GM23338 (cell line): ENCODE data around the gene HMGCL. TPM values are rescaled to one million over a fixed set of nuclear protein-coding genes. Genes with fewer than 3 reads are reported as not detected.
A peak's percentile ranks its signal among the peaks of the same experiment; 100 is the strongest.

Source experiments
- ATAC-seq: fragments of 200-7000 bp; cut with Tn5 transposase; 3 replicates; pipeline ENCODE4 v1.9.1; 2020
- DNase-seq: peaks from one replicate; pipeline ENCODE4 v3.0.0-alpha.2; 2015; ENCODE audit warnings: low spot score
- H2AFZ ChIP-seq: fragments of 200-600 bp; sonication (generic); 2 replicates; pipeline ENCODE4 v1.8.0; 2016; ENCODE audit warnings: antibody characterized with exemption, mild to moderate bottlenecking, moderate library complexity
- H3F3A ChIP-seq: fragments of 200-600 bp; sonication (generic); replicated peaks from 2 replicates; pipeline ENCODE4 v1.8.0; 2017; ENCODE audit warnings: antibody characterized with exemption, mixed run types, low read depth
- H3K27ac ChIP-seq: fragments of 200-600 bp; sonication (generic); 2 replicates; pipeline ENCODE4 v1.6.1; 2016; ENCODE audit warnings: low read depth
- H3K27me3 ChIP-seq: fragments of 200-600 bp; sonication (generic); 2 replicates; pipeline ENCODE4 v1.8.0; 2016; ENCODE audit warnings: mild to moderate bottlenecking, mixed run types, moderate library complexity; ENCODE audit not compliant: insufficient read depth
- H3K36me3 ChIP-seq: fragments of 200-600 bp; sonication (generic); 2 replicates; pipeline ENCODE4 v1.8.0; 2016; ENCODE audit warnings: mild to moderate bottlenecking; ENCODE audit not compliant: insufficient read depth
- H3K4me1 ChIP-seq: fragments of 200-600 bp; sonication (generic); 2 replicates; pipeline ENCODE4 v1.8.0; 2016; ENCODE audit warnings: mild to moderate bottlenecking, moderate library complexity; ENCODE audit not compliant: insufficient read depth
- H3K4me2 ChIP-seq: fragments of 200-600 bp; sonication (generic); 2 replicates; pipeline ENCODE4 v1.7.1; 2017; ENCODE audit warnings: mixed run types
- H3K4me3 ChIP-seq: fragments of 200-600 bp; sonication (generic); 2 replicates; pipeline ENCODE4 v1.6.1; 2016; ENCODE audit warnings: mixed run types
- H3K79me2 ChIP-seq: fragments of 200-600 bp; sonication (generic); replicated peaks from 2 replicates; pipeline ENCODE4 v1.8.0; 2017; ENCODE audit warnings: mild to moderate bottlenecking; ENCODE audit not compliant: insufficient read depth
- H3K9me2 ChIP-seq: fragments of 200-600 bp; sonication (generic); 2 replicates; pipeline ENCODE4 v1.8.0; 2017; ENCODE audit not compliant: insufficient read depth
- H4K20me1 ChIP-seq: fragments of 200-600 bp; sonication (generic); replicated peaks from 2 replicates; pipeline ENCODE4 v1.8.0; 2017; ENCODE audit warnings: mild to moderate bottlenecking; ENCODE audit not compliant: insufficient read depth
- H3K27ac Mint-ChIP-seq: 2 replicates; pipeline ENCODE4 v1.8.0; 2020; ENCODE audit warnings: inconsistent platforms, mild to moderate bottlenecking, moderate library complexity, mixed read lengths
- H3K27me3 Mint-ChIP-seq: 3 replicates; pipeline ENCODE4 v1.8.0; 2022; ENCODE audit warnings: low read depth, mild to moderate bottlenecking, moderate library complexity, mixed read lengths, inconsistent platforms; ENCODE audit not compliant: insufficient read depth, poor library complexity
- H3K36me3 Mint-ChIP-seq: 3 replicates; pipeline ENCODE4 v1.8.0; 2021; ENCODE audit warnings: low read depth, mild to moderate bottlenecking, inconsistent platforms, moderate library complexity, mixed read lengths
- H3K4me1 Mint-ChIP-seq: 3 replicates; pipeline ENCODE4 v1.8.0; 2020; ENCODE audit warnings: mild to moderate bottlenecking, inconsistent platforms, mixed read lengths
- H3K4me3 Mint-ChIP-seq: 3 replicates; pipeline ENCODE4 v1.8.0; 2021; ENCODE audit warnings: moderate library complexity, mild to moderate bottlenecking, inconsistent platforms, mixed read lengths
- H3K9me3 Mint-ChIP-seq: 3 replicates; pipeline ENCODE4 v1.8.0; 2020; ENCODE audit warnings: moderate library complexity, mild to moderate bottlenecking, inconsistent platforms, mixed read lengths
- CREB1 ChIP-seq: fragments of 250-450 bp; sonication (Bioruptor Pico); IDR thresholded peaks from 2 replicates; pipeline ENCODE4 v1.5.0; 2020; ENCODE audit warnings: low read depth, mild to moderate bottlenecking, moderate library complexity
- EZH2phosphoT487 ChIP-seq: fragments of 200-600 bp; sonication (generic); IDR thresholded peaks from one replicate; pipeline ENCODE4 v1.8.1; 2018; ENCODE audit warnings: antibody characterized with exemption; ENCODE audit not compliant: unreplicated experiment
- JUNB ChIP-seq: IDR thresholded peaks from one replicate; pipeline ENCODE4 v1.6.1; 2016; ENCODE audit warnings: antibody characterized with exemption; ENCODE audit not compliant: unreplicated experiment
- NANOG ChIP-seq: IDR thresholded peaks from 2 replicates; pipeline ENCODE4 v1.6.1; 2016; ENCODE audit warnings: antibody characterized with exemption, borderline replicate concordance
- POLR2AphosphoS5 ChIP-seq: IDR thresholded peaks from 2 replicates; pipeline ENCODE4 v1.6.1; 2016; ENCODE audit warnings: antibody characterized with exemption, low read depth
- STAT1 ChIP-seq: IDR thresholded peaks from one replicate; pipeline ENCODE4 v1.6.1; 2016; ENCODE audit warnings: antibody characterized with exemption; ENCODE audit not compliant: unreplicated experiment
- ZNF114 ChIP-seq: fragments of 250-450 bp; sonication (Bioruptor Pico); IDR thresholded peaks from 2 replicates; pipeline ENCODE4 v1.5.0; 2020; ENCODE audit warnings: mild to moderate bottlenecking, moderate library complexity
- ZNF331 ChIP-seq: fragments of 250-450 bp; sonication (Bioruptor Pico); IDR thresholded peaks from 2 replicates; pipeline ENCODE4 v1.5.0; 2020; ENCODE audit warnings: low read depth, mild to moderate bottlenecking, moderate library complexity
- polyA plus RNA-seq: library from polyadenylated mRNA; unstranded; fragments of >200 nt; fragmentation: Nextera tagmentation; extraction: Ambion mirVana; gene quantifications from 2 replicates; pipeline ENCODE4 v1.2.1, GENCODE V29; 2016
- total RNA-seq: library from RNA; depleted of rRNA; stranded (reverse); fragments of >200 nt; shearing (Covaris generic); gene quantifications from 2 replicates; pipeline ENCODE4 v1.2.3, GENCODE V29; 2014
- TF ChIP-seq, protein P1 (sequence below), 2 experiments: fragments of 200-600 bp in 1 of 2; sonication (generic) in 1 of 2; conservative IDR thresholded peaks; 2 replicates each; pipeline versions ENCODE4 v1.5.1 to v1.6.1; 2016 to 2017; ENCODE audit warnings: antibody characterized with exemption in 2 of 2, low read depth in 2 of 2, mild to moderate bottlenecking in 2 of 2, moderate library complexity in 1 of 2
- TF ChIP-seq, protein P2 (sequence below): fragments of 250-450 bp; sonication (Bioruptor Pico); IDR thresholded peaks from 2 replicates; pipeline ENCODE4 v1.5.0; 2020; ENCODE audit warnings: mild to moderate bottlenecking, moderate library complexity
- TF ChIP-seq, protein P3 (sequence below): IDR thresholded peaks from one replicate; pipeline ENCODE4 v1.6.1; 2018; ENCODE audit warnings: antibody characterized with exemption; ENCODE audit not compliant: unreplicated experiment

The HMGCL gene
- total and polyA plus RNA-seq, 2 experiments from 2014 or later: 11.6 to 13.7 TPM

DNA sequence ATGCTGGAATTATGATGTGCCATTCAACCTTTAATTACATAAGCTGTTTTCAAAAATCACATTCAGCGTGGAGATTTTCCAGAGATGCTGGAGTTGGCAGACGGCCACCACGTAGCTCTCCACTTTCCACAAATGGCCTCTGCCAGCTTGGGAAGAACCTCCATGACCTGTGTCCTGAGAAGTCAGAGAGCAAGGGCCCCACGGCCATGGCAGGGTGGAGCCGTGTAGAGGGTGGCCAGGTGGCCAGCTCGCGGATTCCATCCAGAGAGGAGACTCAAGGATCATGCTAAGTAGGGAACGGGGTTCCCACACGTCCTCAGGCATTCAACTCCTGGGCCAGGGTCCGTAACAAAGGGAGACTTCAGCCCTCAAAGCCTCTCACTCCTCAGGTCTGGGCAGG is 23.4 kb downstream of the HMGCL start (continued):
- TF ChIP-seq, protein P1, sequence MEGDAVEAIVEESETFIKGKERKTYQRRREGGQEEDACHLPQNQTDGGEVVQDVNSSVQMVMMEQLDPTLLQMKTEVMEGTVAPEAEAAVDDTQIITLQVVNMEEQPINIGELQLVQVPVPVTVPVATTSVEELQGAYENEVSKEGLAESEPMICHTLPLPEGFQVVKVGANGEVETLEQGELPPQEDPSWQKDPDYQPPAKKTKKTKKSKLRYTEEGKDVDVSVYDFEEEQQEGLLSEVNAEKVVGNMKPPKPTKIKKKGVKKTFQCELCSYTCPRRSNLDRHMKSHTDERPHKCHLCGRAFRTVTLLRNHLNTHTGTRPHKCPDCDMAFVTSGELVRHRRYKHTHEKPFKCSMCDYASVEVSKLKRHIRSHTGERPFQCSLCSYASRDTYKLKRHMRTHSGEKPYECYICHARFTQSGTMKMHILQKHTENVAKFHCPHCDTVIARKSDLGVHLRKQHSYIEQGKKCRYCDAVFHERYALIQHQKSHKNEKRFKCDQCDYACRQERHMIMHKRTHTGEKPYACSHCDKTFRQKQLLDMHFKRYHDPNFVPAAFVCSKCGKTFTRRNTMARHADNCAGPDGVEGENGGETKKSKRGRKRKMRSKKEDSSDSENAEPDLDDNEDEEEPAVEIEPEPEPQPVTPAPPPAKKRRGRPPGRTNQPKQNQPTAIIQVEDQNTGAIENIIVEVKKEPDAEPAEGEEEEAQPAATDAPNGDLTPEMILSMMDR (conservative IDR thresholded peaks at IDR 0.05; ENCODE audit: low read depth in 2 of 2): no peak
- no peak for TF ChIP-seq STAT1

DNA sequence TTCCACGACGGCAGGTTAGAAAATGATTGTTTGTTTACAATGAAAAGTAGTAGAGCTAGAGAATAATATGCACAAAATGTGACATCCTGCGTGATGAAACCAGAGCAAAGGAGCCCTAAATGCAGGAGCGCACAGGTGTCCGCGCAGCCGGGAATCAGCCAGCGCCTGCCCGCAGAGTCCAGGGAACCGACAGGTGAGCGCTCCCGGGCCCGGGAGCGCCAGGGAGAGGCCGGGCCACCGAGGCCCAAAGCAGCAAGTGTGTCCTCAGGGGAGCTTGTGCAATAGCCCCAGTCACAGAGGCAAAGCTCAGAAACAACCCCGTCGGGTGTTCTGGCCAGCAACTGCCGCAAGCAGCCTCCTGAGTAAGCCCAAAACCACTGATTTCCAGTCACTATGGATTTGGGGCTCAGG is 23.9 kb downstream of the HMGCL start:
- H3K36me3 Mint-ChIP-seq: peaks cover 24% of the 10 kb centered on the region
- Histone ChIP-seq H4K20me1 (0 out of 2 replicates have a peak, but pooled peaks cover 8% of the 10 kb centered on the region), H3K27me3 (peaks cover 14% of the 10 kb centered on the region), H3K4me1 (peaks cover 15% of the 10 kb centered on the region), H3K4me3 (peak overlapping the region; percentile 91), H3K36me3 (no peaks in the 10 kb centered on the region), H3K9me2 (no peaks in the 10 kb centered on the region), H2AFZ (peak overlapping the region; percentile 94), H3K27ac (no peak overlapping the region), H3K79me2 (no peaks in the 10 kb centered on the region), H3K4me2 (peak overlapping the region; percentile 98), H3F3A (peaks cover 11% of the 10 kb centered on the region; the same call in 1 of the 2 replicates)
- DNase-seq (peak; percentile 60), ATAC-seq (peak; percentile 18)
- peak overlapping the region; percentile 98 for H3K4me3 Mint-ChIP-seq
- H3K9me3 Mint-ChIP-seq: no peaks in the 10 kb centered on the region
- H3K27ac Mint-ChIP-seq: no peak overlapping the region; the same call in 1 of the 2 replicates
- H3K4me1 Mint-ChIP-seq: peaks cover 12% of the 10 kb centered on the region; the same call in 2 of the 3 replicates
- peaks cover 24% of the 10 kb centered on the region for H3K27me3 Mint-ChIP-seq
- TF ChIP-seq ZNF114 (CRISPR knock-in tag) (no peak), NANOG (no peak), POLR2AphosphoS5 (no peak), STAT1 (no peak), ZNF331 (no peak), JUNB (no peak), EZH2phosphoT487 (no peak), CREB1 (CRISPR knock-in tag) (no peak)
- TF ChIP-seq, protein P2, sequence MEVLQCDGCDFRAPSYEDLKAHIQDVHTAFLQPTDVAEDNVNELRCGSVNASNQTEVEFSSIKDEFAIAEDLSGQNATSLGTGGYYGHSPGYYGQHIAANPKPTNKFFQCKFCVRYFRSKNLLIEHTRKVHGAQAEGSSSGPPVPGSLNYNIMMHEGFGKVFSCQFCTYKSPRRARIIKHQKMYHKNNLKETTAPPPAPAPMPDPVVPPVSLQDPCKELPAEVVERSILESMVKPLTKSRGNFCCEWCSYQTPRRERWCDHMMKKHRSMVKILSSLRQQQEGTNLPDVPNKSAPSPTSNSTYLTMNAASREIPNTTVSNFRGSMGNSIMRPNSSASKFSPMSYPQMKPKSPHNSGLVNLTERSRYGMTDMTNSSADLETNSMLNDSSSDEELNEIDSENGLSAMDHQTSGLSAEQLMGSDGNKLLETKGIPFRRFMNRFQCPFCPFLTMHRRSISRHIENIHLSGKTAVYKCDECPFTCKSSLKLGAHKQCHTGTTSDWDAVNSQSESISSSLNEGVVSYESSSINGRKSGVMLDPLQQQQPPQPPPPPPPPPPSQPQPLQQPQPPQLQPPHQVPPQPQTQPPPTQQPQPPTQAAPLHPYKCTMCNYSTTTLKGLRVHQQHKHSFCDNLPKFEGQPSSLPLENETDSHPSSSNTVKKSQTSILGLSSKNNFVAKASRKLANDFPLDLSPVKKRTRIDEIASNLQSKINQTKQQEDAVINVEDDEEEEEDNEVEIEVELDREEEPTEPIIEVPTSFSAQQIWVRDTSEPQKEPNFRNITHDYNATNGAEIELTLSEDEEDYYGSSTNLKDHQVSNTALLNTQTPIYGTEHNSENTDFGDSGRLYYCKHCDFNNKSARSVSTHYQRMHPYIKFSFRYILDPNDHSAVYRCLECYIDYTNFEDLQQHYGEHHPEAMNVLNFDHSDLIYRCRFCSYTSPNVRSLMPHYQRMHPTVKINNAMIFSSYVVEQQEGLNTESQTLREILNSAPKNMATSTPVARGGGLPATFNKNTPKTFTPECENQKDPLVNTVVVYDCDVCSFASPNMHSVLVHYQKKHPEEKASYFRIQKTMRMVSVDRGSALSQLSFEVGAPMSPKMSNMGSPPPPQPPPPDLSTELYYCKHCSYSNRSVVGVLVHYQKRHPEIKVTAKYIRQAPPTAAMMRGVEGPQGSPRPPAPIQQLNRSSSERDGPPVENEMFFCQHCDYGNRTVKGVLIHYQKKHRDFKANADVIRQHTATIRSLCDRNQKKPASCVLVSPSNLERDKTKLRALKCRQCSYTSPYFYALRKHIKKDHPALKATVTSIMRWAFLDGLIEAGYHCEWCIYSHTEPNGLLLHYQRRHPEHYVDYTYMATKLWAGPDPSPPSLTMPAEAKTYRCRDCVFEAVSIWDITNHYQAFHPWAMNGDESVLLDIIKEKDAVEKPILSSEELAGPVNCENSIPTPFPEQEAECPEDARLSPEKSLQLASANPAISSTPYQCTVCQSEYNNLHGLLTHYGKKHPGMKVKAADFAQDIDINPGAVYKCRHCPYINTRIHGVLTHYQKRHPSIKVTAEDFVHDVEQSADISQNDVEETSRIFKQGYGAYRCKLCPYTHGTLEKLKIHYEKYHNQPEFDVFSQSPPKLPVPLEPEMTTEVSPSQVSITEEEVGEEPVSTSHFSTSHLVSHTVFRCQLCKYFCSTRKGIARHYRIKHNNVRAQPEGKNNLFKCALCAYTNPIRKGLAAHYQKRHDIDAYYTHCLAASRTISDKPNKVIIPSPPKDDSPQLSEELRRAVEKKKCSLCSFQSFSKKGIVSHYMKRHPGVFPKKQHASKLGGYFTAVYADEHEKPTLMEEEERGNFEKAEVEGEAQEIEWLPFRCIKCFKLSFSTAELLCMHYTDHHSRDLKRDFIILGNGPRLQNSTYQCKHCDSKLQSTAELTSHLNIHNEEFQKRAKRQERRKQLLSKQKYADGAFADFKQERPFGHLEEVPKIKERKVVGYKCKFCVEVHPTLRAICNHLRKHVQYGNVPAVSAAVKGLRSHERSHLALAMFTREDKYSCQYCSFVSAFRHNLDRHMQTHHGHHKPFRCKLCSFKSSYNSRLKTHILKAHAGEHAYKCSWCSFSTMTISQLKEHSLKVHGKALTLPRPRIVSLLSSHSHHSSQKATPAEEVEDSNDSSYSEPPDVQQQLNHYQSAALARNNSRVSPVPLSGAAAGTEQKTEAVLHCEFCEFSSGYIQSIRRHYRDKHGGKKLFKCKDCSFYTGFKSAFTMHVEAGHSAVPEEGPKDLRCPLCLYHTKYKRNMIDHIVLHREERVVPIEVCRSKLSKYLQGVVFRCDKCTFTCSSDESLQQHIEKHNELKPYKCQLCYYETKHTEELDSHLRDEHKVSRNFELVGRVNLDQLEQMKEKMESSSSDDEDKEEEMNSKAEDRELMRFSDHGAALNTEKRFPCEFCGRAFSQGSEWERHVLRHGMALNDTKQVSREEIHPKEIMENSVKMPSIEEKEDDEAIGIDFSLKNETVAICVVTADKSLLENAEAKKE: no peak
- TF ChIP-seq, protein P1 (conservative IDR thresholded peaks at IDR 0.05; ENCODE audit: low read depth in 2 of 2): no peak
- TF ChIP-seq, protein P3, sequence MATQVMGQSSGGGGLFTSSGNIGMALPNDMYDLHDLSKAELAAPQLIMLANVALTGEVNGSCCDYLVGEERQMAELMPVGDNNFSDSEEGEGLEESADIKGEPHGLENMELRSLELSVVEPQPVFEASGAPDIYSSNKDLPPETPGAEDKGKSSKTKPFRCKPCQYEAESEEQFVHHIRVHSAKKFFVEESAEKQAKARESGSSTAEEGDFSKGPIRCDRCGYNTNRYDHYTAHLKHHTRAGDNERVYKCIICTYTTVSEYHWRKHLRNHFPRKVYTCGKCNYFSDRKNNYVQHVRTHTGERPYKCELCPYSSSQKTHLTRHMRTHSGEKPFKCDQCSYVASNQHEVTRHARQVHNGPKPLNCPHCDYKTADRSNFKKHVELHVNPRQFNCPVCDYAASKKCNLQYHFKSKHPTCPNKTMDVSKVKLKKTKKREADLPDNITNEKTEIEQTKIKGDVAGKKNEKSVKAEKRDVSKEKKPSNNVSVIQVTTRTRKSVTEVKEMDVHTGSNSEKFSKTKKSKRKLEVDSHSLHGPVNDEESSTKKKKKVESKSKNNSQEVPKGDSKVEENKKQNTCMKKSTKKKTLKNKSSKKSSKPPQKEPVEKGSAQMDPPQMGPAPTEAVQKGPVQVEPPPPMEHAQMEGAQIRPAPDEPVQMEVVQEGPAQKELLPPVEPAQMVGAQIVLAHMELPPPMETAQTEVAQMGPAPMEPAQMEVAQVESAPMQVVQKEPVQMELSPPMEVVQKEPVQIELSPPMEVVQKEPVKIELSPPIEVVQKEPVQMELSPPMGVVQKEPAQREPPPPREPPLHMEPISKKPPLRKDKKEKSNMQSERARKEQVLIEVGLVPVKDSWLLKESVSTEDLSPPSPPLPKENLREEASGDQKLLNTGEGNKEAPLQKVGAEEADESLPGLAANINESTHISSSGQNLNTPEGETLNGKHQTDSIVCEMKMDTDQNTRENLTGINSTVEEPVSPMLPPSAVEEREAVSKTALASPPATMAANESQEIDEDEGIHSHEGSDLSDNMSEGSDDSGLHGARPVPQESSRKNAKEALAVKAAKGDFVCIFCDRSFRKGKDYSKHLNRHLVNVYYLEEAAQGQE: no peak
